OCI-LY3 (cell line): Measurements from ENCODE around the gene OR11G2.

ENCODE experiments used
- CTCF ChIP-seq: fragments of 200-600, 300-600 bp; sonication (generic); IDR thresholded peaks from 2 replicates; pipeline ENCODE4 v1.5.1; 2014; ENCODE audit warnings: antibody characterized with exemption, low read length, low read depth
- EZH2phosphoT487 ChIP-seq: fragments of 200-600 bp; shearing (Covaris generic); IDR thresholded peaks from 2 replicates; pipeline ENCODE4 v1.6.1; 2018; ENCODE audit warnings: antibody characterized with exemption, mixed run types, low read depth

GRCh38 chr14:20179218-20179617 is 11.5 kb upstream of the OR11G2 start:
- TF ChIP-seq CTCF (no peak), EZH2phosphoT487 (no peak)
